ENCODE results near the gene HAGHL.

Gene HAGHL

GRCh38 chr16:680967-681745 is 45.8 kb upstream of the HAGHL start (continued):
- TF ChIP-seq SETDB1 (IDR thresholded peaks at IDR 0.05; ENCODE audit: insufficient read length, low read length) (no peak), YY1 (tag by site-specific recombination; IDR thresholded peaks at IDR 0.05) (no peak), ZFP37 (tag by site-specific recombination; IDR thresholded peaks at IDR 0.05) (peak; percentile 48; the same call in 1 of the 2 replicates), ZNF473 (tag by site-specific recombination; IDR thresholded peaks at IDR 0.05) (no peak), ZBTB8A (tag by site-specific recombination; IDR thresholded peaks at IDR 0.05) (no peak), ZNF311 (tag by site-specific recombination; IDR thresholded peaks at IDR 0.05; ENCODE audit: borderline replicate concordance) (no peak), ZNF529 (tag by site-specific recombination; IDR thresholded peaks at IDR 0.05; ENCODE audit: insufficient replicate concordance) (no peak), HOXD13 (CRISPR knock-in tag; IDR thresholded peaks at IDR 0.05; ENCODE audit: borderline replicate concordance) (0 out of 2 replicates have a peak, but pooled peaks have one; percentile 11), ZNF514 (tag by site-specific recombination; IDR thresholded peaks at IDR 0.05) (no peak), ZBTB10 (tag by site-specific recombination; IDR thresholded peaks at IDR 0.05) (no peak), OSR2 (tag by site-specific recombination; IDR thresholded peaks at IDR 0.05) (no peak), ZNF76 (tag by site-specific recombination; IDR thresholded peaks at IDR 0.05; ENCODE audit: borderline replicate concordance, low read depth) (no peak), SP7 (tag by site-specific recombination; IDR thresholded peaks at IDR 0.05) (0 out of 2 replicates have a peak, but pooled peaks have one; percentile 9), ZNF670 (tag by site-specific recombination; IDR thresholded peaks at IDR 0.05; ENCODE audit: low read depth) (no peak), ZBTB7A (tag by site-specific recombination; IDR thresholded peaks at IDR 0.05; ENCODE audit: low read depth) (no peak), ZNF433 (tag by site-specific recombination; IDR thresholded peaks at IDR 0.05; ENCODE audit: low read depth) (no peak), ZNF600 (tag by site-specific recombination; IDR thresholded peaks at IDR 0.05) (peak; percentile 61; the same call in 1 of the 2 replicates), ZNF791 (tag by site-specific recombination; IDR thresholded peaks at IDR 0.05) (no peak), ZNF654 (tag by site-specific recombination; IDR thresholded peaks at IDR 0.05; ENCODE audit: low read depth) (no peak)
- TF ChIP-seq, protein P1, sequence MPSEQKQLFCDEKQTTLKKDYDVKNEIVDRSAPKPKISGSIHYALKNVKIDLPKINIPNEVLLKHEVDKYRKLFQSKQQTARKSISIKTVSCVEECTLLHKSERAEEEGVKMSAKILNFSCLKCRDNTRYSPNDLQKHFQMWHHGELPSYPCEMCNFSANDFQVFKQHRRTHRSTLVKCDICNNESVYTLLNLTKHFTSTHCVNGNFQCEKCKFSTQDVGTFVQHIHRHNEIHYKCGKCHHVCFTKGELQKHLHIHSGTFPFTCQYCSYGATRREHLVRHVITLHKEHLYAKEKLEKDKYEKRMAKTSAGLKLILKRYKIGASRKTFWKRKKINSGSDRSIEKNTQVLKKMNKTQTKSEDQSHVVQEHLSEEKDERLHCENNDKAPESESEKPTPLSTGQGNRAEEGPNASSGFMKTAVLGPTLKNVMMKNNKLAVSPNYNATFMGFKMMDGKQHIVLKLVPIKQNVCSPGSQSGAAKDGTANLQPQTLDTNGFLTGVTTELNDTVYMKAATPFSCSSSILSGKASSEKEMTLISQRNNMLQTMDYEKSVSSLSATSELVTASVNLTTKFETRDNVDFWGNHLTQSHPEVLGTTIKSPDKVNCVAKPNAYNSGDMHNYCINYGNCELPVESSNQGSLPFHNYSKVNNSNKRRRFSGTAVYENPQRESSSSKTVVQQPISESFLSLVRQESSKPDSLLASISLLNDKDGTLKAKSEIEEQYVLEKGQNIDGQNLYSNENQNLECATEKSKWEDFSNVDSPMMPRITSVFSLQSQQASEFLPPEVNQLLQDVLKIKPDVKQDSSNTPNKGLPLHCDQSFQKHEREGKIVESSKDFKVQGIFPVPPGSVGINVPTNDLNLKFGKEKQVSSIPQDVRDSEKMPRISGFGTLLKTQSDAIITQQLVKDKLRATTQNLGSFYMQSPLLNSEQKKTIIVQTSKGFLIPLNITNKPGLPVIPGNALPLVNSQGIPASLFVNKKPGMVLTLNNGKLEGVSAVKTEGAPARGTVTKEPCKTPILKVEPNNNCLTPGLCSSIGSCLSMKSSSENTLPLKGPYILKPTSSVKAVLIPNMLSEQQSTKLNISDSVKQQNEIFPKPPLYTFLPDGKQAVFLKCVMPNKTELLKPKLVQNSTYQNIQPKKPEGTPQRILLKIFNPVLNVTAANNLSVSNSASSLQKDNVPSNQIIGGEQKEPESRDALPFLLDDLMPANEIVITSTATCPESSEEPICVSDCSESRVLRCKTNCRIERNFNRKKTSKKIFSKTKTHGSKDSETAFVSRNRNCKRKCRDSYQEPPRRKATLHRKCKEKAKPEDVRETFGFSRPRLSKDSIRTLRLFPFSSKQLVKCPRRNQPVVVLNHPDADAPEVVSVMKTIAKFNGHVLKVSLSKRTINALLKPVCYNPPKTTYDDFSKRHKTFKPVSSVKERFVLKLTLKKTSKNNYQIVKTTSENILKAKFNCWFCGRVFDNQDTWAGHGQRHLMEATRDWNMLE (tag by site-specific recombination; conservative IDR thresholded peaks at IDR 0.05; ENCODE audit: low read depth) = no peak
- TF ChIP-seq, protein P2, sequence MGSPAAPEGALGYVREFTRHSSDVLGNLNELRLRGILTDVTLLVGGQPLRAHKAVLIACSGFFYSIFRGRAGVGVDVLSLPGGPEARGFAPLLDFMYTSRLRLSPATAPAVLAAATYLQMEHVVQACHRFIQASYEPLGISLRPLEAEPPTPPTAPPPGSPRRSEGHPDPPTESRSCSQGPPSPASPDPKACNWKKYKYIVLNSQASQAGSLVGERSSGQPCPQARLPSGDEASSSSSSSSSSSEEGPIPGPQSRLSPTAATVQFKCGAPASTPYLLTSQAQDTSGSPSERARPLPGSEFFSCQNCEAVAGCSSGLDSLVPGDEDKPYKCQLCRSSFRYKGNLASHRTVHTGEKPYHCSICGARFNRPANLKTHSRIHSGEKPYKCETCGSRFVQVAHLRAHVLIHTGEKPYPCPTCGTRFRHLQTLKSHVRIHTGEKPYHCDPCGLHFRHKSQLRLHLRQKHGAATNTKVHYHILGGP (tag by site-specific recombination; IDR thresholded peaks at IDR 0.05) = no peak
- TF ChIP-seq, protein P3, sequence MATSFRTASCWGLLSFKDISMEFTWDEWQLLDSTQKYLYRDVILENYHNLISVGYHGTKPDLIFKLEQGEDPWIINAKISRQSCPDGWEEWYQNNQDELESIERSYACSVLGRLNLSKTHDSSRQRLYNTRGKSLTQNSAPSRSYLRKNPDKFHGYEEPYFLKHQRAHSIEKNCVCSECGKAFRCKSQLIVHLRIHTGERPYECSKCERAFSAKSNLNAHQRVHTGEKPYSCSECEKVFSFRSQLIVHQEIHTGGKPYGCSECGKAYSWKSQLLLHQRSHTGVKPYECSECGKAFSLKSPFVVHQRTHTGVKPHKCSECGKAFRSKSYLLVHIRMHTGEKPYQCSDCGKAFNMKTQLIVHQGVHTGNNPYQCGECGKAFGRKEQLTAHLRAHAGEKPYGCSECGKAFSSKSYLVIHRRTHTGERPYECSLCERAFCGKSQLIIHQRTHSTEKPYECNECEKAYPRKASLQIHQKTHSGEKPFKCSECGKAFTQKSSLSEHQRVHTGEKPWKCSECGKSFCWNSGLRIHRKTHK (tag by site-specific recombination; IDR thresholded peaks at IDR 0.05) = no peak
- TF ChIP-seq, protein P4, sequence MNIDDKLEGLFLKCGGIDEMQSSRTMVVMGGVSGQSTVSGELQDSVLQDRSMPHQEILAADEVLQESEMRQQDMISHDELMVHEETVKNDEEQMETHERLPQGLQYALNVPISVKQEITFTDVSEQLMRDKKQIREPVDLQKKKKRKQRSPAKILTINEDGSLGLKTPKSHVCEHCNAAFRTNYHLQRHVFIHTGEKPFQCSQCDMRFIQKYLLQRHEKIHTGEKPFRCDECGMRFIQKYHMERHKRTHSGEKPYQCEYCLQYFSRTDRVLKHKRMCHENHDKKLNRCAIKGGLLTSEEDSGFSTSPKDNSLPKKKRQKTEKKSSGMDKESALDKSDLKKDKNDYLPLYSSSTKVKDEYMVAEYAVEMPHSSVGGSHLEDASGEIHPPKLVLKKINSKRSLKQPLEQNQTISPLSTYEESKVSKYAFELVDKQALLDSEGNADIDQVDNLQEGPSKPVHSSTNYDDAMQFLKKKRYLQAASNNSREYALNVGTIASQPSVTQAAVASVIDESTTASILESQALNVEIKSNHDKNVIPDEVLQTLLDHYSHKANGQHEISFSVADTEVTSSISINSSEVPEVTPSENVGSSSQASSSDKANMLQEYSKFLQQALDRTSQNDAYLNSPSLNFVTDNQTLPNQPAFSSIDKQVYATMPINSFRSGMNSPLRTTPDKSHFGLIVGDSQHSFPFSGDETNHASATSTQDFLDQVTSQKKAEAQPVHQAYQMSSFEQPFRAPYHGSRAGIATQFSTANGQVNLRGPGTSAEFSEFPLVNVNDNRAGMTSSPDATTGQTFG (tag by site-specific recombination; IDR thresholded peaks at IDR 0.05; ENCODE audit: borderline replicate concordance) = no peak

All from HEK293 (cell line).